GM19193 (cell line): Measurements from ENCODE around the gene CCNE1.

Experiments used
- POLR2A ChIP-seq: IDR thresholded peaks from 4 replicates; pipeline ENCODE4 v1.6.1; 2011; ENCODE audit not compliant: insufficient read depth, insufficient read length; ENCODE audit errors: extremely low read depth

CCNE1 gene

GRCh38 chr19:29781386-29782259 is 30.2 kb upstream of the CCNE1 start:
- TF ChIP-seq POLR2A: no peak

GRCh38 chr19:29782260-29782580 is 29.6 kb upstream of the CCNE1 start:
- TF ChIP-seq POLR2A: no peak

- no peak for TF ChIP-seq POLR2A
Measured at GRCh38 chr19:29783627-29784190, 28.1 kb upstream of the CCNE1 start.

DNA sequence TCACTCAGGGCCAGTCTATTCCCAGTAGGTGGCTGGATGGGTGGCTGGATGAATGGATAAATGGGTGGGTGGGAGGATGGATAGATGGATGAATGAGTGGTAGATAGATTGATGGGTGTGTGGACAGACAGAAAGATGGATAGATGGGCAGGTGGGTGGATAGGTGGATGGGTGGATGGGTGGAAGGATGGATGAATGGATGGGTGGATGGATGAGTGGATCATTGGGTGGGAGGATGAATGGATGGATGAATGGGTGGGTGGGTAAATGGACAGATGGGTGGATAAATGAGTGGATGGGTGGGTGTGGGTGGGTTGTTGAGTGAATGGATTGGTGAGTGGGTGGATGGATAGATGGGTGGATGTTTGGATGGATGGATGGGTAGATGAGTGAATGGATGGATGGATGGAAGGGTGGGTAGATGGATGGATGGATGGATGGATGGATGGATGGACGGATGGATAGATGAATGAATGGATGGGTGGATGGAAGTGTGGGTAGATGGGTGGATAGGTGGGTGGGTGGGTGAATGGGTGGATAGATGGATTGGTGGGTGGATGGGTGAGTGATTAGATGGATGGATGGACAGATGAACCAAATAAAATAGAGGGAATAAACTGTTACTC is 27.1 kb upstream of the CCNE1 start:
- TF ChIP-seq POLR2A: no peak

GRCh38 chr19:29785360-29785759 is 26.4 kb upstream of the CCNE1 start:
- no peak for TF ChIP-seq POLR2A

DNA sequence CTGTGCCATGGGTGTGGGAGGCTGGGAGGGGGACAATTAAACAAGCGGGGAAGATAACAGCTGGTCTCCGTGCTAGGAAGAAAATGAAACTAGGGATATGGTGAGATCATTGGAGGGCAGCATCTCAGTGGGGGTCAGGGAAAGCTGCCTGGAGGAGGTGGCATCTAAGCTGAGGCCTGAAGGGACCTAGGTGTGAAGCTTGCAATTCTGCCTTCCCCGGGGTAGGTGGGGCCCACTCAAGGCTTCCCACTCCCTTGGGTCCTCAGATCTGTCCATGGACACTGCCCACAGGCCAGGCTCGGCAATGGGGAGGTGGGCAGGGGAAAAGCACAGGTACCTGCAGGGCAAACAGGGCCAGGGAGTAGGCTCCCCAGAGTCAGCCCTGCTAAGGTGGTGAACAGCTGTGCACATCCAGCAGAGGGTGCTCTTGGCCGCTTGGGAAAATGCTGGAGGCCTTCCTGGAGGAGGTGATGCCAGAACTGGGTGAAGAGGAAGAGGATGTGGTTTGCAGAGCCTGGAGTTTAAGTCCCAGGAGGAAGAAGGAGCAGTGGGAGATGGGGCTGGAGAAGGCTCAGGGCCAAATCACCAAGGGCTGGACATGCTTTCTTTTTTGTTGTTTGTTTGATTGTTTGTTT is 25.7 kb upstream of the CCNE1 start:
- TF ChIP-seq POLR2A: no peak

DNA sequence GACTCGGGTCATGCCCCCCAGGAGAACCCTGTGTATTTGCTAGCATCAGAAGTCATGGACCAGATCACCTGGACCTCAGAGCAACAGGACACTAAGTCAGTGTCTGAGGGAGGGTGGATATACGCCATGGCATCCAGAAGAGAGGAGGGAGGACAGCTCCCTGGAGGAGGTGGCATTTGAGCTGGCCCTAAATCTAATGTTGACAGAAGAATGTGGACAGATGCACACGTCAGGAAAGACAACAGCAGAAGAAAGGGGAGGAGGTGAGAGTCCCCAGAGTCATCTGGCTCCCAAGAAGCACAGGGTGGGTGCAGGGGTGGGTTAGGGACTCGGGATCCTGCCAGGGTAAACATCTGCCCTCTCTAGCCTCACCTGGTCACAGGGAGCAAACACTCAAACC is 24.5 kb upstream of the CCNE1 start:
- no peak for TF ChIP-seq POLR2A

DNA sequence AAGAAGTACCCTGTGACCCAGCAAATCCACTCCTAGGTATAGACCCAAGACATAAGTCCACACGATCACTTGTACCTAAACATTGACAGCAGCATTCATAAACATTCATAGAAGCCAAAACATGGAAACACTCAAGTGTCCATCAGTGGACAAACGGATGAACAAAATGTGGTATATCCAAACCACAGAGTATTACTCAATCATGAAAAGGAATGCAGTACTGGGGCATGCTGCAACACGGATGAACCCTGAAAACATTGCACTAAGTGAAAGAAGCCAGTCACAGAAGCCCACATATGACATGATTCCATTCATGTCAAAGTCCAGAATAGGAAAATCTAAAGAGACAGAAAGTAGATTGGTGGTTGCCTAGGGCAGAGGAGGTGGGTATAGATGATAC is 22.8 kb upstream of the CCNE1 start:
- no peak for TF ChIP-seq POLR2A

DNA sequence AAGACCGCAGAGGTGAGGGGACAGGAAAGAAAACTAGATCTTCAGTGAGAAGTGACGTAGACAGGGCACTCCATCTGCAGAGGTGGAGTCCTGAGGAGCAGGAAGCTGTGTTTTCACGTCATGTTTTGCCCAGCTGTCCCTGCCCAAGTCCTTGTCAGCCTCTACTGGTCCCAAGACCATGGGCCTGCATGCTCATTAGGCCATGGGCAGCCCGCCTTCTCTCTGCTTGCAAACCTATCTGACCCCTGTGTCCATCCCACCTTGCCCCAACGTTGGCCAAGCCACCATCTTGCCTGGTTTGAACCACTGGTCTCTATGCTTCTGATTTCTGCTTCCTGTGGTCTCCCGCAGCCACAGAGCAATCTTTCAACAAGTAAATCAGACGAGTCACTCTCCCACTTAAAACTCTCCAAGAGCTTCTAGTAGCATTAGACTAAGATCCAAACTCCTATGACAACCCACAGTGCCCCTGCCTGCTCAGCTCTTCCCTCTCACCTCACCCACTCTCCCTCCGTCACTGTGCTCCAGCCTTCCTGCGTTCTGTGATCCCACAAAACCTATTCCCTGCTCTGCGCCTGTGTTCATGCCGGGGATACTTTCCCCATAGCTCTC is 18.6 kb upstream of the CCNE1 start:
- no peak for TF ChIP-seq POLR2A

DNA sequence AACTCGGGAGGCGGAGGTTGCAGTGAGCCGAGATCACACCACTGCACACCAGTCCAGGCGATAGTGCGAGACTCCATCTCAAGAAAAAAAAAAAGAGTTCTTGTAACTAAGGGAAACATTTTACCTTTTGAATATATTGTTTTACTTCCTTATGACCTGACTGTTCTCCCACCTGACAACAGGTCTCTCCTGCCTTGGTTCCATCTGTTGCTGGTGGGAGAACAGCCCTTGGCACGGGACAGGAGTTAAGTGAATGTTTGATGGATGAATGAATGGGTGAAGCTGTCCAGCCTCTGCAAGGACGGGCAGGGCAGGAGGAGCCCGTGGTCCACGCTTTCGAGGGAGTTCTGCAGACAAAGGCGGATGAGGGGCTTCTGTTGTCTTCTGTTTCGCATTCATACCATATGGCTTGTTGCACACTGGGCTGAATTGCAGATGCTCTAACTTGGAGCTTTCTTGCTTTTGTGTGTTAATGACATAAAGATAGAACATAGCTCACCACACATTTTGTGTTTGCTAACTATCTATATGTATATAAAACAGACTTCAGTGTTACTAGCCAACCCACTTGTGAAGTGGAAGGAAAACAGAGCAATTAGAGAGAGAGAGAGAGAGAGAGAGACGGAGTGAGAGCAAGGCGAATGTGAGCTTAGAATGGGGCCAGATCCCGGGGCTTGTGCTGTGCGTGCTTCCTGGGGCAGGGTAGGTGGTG is 16.2 kb upstream of the CCNE1 start:
- TF ChIP-seq POLR2A: no peak

GRCh38 chr19:29796173-29796573 is 15.6 kb upstream of the CCNE1 start:
- no peak for TF ChIP-seq POLR2A

- no peak for TF ChIP-seq POLR2A
Measured at GRCh38 chr19:29798774-29799497, 12.9 kb upstream of the CCNE1 start.

- no peak for TF ChIP-seq POLR2A
Measured at GRCh38 chr19:29800100-29800825, 11.5 kb upstream of the CCNE1 start.
